Stimulated activated CD4-positive, alpha-beta T cell treated with anti-CD3 and anti-CD28 coated beads, Interleukin-15, amount 100 ng/mL, for 1 hour (primary cell): ENCODE measurements around the gene RAD51D.
"Not testable (repeated sequence)": the region's sequence is repeated elsewhere in the genome, so short reads cannot be mapped to it uniquely, and the experiment has no call there.

Experiments used
- DNase-seq, 2 donors: peaks; one replicate each; pipeline ENCODE4 v3.0.0-alpha.2; 2020; ENCODE audit warnings: low read depth in 1 of 2, low spot score in 1 of 2

Gene RAD51D

GRCh38 chr17:35069311-35069710, 50.3 kb downstream of the RAD51D start:
- DNase-seq = no peak

- DNase-seq = no peak
Measured at GRCh38 chr17:35068249-35068648, 51.4 kb downstream of the RAD51D start.

DNA sequence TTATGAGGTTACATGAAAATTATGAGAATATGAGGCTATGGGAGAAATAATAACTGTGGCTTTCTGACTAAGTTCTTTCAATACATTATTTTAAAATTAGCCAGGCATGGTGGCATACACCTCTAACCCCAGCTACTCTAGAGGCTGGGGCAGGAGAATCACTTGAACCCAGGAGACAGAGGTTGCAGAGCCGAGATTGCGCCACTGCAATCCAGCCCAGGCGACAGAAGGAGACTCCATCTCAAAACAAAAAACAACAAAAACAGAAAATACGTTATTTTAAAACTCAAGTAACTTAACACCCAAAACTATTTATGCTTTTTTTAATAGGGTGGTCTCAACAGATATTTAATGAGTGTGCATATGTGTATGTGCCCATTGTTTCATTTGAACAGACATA, 53.8 kb downstream of the RAD51D start:
- DNase-seq = no peak

DNA sequence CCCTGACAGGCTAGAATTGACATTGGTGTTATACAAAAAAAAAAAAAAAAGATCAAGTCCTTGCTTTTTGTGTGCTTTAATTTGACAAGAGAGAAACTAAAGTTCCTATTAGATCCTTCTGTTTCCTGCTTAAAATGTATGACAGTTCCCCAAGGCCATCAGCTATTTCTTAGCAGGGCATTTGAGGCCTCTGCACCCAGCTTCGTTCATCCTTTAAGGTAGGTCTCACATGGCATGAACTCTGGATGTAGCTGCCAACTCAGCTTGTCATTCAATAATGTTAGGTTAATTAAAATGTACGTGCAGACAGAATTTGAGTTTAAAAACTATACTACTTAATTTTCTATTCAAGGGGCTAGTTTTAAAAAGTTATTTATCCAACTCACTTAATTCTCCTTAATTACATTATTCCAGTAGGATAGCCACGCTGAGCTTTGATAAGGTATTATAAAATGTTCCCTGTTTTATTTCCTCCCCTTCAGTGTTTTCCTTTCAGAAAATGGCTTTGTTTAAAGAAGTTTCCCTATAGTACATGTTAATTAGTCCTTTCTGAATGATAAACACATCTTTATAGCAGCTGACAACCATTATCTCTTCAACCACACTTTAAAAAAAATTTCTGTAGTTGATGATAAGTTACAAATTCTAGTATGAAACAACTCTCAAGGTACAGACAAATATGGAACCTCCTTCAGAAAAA, 55.0 kb downstream of the RAD51D start:
- no peak for DNase-seq

DNA sequence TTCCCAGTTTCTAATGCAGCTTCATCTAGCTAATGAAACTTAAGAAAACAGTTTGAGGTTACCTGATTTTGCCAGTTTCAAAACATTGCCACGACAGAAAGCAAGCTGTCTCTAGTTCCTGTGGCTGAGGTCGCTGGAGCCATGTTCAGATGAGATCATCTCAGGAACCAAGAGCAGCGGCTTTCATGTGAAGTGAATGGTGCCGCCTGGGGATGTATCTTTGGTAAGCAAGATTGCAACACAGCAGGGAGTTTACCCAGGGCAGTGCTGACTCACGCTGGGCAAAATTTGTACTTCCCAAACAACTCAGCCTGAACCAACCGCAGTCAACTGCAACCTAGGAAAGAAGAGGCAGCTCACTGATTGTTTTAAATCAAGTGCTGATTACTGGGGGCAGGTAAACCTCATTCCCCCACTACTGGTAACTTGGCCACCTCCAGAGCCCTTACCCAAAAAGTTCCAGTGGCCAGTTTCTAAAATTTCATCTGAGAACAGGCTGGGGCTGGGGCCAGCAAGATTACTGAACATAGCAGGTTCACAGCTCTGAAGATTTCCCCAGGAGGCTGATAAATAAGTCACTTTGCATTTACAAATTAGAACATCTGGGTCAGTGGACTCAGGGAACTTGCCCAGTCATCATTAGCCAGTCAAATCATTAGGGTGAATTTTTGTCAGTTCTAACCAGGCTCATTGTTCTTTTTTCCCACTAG, 56.0 kb downstream of the RAD51D start, which contains the start of gene RFFL:
Gene RFFL (minus strand): TSS at position 194 of the 710 bp plus-strand sequence. CDS start 37,154 bp downstream, outside the sequence.
- peak; percentile 55 to 67 for DNase-seq

GRCh38 chr17:35062308-35062707, 57.4 kb downstream of the RAD51D start:
- DNase-seq = no peak

DNA sequence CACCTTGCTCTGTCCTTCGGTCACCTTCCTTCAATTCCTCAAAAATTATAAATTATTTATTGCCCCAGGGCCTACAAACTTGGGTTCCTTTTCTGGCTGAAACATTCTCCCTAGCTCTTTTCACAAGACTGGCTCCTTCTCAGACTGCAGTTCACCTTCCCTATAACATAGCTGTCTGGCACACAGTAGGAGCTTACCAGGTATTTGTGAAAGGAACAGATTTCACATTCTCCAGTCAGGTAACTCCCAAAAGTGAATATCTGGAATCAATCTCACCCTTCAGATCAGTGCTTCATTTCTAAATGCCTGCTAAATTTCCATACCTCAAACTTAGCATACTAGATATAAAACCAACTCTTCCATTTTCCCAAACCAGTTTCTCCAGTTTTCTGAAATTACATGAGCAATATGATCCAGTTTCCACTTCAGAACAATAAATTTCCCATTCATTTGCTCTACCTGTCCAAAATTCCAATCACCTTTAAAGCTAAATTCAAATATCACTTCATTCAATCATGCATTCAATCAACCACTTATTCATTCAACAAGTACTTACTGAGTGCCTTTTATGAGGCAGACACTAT, 62.2 kb downstream of the RAD51D start:
- no peak for DNase-seq

DNA sequence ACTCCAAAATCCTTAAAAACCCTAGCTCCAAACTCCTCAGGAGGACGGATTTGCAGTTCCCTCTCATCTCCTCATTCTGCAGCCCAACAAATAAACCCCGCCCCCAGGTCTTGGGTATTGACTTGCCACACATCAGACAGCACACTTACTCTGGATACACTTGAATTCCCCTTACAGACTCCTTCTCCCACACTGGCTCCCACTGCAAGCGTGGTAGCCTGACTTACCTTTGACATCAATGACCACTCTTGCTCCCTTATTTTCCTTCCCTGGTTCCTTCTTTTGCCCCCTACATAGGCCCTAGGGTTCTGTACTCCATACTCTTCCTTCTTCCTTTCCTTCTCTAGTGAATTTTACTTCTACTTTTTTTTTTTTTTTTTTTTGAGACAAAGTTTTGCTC, 63.6 kb downstream of the RAD51D start:
- no peak for DNase-seq

GRCh38 chr17:35053204-35053603, 66.5 kb downstream of the RAD51D start:
- DNase-seq = no peak

DNA sequence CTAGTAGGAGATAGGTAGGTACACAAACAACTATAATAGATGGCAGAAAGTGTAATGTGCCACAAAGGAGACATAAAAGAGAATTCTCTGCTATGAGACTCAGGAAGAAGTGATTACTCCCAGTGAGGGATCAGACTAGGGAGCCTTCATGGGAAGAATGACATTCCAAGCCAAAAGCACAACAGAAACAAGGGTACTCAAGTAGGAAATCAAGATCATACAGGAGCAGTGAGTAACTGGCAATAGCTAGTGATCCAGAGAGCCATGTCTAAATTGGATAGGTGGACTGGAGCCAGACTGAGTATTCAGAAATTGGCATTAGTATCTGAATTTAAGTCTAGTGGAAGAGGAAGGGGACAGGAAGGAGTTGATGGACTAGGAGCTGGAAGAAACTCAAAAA, 66.9 kb downstream of the RAD51D start:
- no peak for DNase-seq

DNA sequence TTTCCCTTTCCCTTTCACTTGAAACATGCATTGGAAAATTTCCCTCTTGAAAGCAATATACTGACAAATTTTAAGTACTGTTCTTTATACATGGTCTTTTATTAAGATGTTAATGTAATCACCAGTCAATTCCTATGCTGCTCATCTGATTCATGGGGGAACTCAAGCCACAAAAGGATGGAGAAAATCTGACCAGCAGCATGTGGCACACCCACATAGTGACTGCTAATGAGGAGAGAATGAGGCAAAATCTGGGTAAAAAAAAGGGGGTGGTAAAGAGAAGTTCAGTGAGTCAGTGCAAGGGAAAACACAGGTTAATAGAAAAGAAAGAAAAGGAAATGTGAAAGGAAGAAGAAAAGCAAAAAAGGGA, 67.4 kb downstream of the RAD51D start:
- no peak for DNase-seq

GRCh38 chr17:35051579-35052240, 68.0 kb downstream of the RAD51D start:
- DNase-seq = no peak

- DNase-seq = peak in 1 of 2 donors; percentile 20
Measured at GRCh38 chr17:35051183-35051578, 68.5 kb downstream of the RAD51D start.

- no peak for DNase-seq
Measured at GRCh38 chr17:35050170-35050569, 69.5 kb downstream of the RAD51D start.

GRCh38 chr17:35048685-35049379, 70.8 kb downstream of the RAD51D start:
- DNase-seq = no peak

GRCh38 chr17:35046740-35047283, 72.8 kb downstream of the RAD51D start:
- peak in 1 of 2 donors; percentile 27 for DNase-seq

DNA sequence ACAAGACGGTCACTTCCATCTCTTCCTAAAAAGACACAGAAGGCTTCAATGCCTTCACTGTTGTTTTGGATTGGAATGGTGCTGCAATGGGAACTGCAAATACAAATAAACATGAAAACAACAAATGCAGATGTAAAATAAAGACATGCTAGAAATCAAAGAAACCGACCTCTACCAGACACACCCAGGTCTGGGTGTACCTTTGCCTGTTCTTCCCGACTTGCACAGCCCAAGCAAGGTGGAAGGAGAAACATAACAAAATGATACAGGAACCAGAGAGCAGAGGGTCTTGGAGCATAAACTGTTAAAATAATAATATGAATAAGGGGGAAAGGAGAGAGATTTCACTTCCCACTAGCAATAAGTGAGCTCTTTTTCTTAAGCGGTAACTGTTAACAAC, 73.4 kb downstream of the RAD51D start:
- no peak for DNase-seq

- DNase-seq = not testable (repeated sequence)
Measured at GRCh38 chr17:35045458-35045979, 74.1 kb downstream of the RAD51D start.

DNA sequence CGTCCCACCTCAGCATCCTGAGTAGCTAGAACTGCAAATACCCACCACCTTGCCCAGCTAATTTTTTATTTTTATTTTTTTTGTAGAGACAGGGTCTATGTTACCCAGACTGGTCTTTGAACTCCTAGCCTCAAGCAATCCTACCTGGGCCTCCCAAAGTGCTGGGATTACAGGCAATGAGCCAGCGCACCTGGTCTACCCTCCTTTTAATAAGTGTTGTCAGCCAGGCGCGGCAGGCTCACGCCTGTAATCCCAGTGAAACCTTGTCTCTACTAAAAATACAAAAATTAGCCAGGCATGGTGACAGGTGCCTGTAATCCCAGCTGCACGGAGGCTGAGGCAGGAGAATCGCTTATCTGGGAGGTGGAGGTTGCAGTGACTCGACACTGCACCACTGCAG, 75.5 kb downstream of the RAD51D start:
- DNase-seq = no peak
